HG03575 (cell line): ENCODE data around the gene DIAPH2.

Experiments
- ATAC-seq: cut with Tn5 transposase; IDR thresholded peaks from one replicate; pipeline ENCODE4 v1.9.1; 2021; ENCODE audit not compliant: unreplicated experiment, insufficient number of reproducible peaks, low FRiP score; ENCODE audit errors: extremely low read depth

DIAPH2 gene

DNA sequence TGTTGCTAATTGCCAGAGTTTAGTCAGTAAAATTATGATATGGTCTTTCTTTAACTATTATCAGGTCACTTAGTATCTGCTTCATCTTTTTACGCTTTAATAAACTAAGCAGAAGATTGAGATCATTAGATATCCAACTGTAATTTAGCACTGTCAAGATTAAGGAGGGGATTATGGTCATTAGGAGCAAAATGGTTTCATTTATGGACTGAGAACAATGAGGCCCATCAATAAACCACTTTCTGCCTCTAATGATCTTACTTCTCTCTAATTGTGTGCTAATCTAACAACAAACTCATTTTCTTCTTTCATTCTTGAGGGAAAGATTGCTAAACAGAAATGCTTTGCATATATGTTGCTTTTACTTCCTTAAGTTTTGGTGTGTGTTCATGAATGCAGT lies 539.5 kb downstream of the DIAPH2 start:
- no peak for ATAC-seq

GRCh38 chrX:97229318-97229717 lies 544.7 kb downstream of the DIAPH2 start:
- no peak for ATAC-seq

DNA sequence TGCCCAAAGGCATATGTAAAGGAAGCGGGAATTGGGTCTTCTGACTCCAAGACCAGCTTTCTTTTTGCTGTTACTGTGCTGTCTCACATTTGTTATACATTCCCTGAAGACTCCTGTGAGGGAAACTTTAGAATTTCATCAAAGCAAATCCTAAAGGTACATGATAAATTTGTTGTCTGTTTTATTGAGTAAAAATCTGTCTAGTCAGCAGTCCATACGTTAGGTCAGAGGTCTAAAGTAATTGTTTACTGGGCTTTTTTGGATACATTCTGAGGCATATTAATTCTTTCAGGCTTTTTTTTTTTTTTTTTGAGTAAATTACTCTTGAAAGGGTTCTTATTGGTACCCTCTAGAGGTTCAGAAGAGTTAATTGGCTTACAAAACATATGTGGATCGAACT lies 546.3 kb downstream of the DIAPH2 start:
- no peak for ATAC-seq

- ATAC-seq, result peak; percentile 100
Measured at GRCh38 chrX:97234471-97235081, 549.9 kb downstream of the DIAPH2 start.

GRCh38 chrX:97238632-97239031 lies 554.0 kb downstream of the DIAPH2 start:
- ATAC-seq, result no peak

DNA sequence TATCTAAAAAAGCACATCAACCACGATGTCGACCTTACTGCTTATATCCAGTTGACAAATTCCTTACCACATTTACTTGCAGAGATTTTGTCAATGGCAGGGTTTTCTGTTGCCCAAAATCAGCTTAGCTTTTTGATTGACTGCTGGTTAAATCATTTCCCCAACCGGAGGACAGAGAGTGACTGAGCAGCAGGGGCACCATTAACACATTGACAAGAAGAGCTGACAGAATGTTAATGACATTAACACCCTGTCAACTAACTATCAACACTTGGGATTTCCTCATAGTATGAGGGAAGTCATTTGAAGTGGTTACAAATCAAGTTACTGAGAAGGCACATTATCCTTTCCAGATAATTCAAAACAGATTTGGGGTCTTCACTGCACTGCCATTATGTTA lies 567.5 kb downstream of the DIAPH2 start:
- no peak for ATAC-seq

DNA sequence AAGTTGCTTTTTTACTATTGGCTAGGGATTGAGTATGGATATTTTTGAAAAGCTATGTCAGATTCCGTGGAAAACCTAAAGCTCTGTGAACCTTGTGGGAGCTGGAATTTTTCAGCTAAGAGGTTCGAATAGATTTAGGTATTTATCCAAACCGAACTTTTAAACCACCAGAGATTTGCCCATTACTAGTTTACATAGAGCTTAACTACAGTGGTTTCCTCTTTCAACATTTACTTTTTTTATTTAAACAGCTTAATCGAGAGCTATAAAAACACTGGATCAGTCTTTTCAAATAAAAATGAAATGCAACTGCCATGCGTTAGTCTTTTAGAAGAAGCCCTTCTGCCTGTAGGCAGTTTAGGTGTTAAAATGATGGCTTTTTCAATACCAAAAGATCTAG lies 576.0 kb downstream of the DIAPH2 start:
- no peak for ATAC-seq

- ATAC-seq, result no peak
Measured at GRCh38 chrX:97266406-97267121, 581.9 kb downstream of the DIAPH2 start.

DNA sequence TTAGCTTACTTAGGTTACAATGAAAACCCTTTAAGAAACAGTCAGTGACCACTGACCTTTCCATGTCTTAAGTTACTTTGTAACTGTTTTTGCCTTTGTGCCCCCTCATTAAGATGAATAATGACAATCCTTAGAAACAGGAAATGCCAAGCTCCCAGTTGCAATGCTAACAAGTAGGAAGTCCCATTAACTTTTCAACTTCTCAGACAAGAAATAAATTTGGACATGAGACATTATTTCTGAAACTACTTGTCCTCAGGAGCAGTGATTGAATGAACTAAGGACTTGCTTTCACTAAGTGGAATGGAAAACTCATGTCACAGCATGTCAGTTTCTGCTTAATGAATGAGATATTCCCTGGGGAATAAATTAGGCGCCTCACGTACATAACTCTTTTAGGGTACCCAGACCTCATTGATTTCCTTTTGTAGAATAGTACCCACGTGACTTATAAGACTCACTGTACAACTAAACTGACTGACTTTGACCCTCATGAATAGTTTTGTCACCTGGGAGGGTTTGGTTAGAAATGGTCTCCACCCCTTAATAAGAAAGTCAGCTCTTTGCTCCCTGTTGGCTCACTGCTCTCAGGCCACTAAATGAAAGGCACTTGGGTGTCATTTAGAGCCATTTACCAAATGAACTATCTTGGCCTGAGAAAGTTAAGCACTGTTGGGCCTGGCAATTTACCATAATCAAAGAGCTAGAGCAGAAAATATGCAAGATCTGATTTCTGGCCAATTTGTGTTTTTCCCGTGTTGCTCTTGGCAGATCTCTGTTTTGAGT lies 582.9 kb downstream of the DIAPH2 start:
- ATAC-seq, result no peak

DNA sequence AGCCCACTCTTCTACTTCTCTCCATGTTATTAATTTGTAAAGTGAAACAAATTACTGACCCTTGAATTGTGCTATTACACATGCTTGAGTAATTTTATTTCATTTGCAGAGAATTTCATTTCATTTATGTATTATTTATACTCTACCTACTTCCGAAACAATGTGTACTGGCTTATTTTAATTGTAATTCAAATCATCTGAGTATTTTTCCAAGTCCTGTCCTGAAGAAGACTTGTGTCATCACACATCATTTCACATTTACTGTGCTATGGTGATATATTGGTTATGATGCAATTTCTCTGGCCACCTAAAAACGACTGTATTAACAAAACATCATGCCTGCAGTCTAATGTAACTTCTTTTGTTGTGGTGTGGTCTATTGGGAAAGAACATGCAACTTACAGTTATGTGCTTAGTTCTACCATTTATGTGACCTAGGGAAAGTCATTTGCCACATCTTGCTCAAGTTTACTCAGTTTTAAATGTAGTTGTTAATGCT lies 583.6 kb downstream of the DIAPH2 start:
- ATAC-seq, result no peak

GRCh38 chrX:97284531-97284930 lies 599.9 kb downstream of the DIAPH2 start:
- no peak for ATAC-seq

- no peak for ATAC-seq
Measured at GRCh38 chrX:97290199-97290598, 605.6 kb downstream of the DIAPH2 start.

GRCh38 chrX:97294041-97294440 lies 609.4 kb downstream of the DIAPH2 start:
- ATAC-seq, result no peak

GRCh38 chrX:97295954-97296353 lies 611.3 kb downstream of the DIAPH2 start:
- no peak for ATAC-seq

GRCh38 chrX:97306771-97307470 lies 622.3 kb downstream of the DIAPH2 start:
- no peak for ATAC-seq

GRCh38 chrX:97308171-97308570 lies 623.5 kb downstream of the DIAPH2 start:
- no peak for ATAC-seq

DNA sequence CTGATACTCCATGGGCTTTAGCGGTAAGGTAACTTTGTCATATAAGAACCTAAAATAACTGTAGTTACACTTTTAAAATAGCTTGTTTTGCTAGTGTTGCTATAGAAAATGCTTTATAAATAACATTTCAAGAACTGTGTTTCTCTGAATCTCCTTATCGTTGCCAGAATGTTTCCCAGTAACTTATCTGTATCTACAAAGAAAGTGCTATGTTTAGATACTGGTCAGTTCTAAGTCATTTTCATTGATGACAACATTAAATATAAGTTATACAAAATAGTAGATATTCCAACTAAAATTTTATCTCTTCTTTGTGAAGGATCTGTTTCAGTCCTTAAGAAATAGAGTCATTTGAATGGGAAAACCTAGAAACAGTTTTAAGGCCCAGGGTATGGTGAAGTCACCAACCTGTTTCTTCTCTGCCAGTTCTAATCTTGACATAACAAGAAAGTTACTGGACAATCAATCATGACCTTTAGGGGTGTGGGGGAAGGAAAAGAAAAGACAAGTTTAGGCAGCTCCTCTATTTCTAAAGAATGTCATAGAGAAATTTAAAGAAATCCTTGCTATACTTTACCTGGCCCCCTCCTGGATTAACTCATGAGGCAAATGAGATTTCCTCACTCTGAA lies 625.0 kb downstream of the DIAPH2 start:
- no peak for ATAC-seq

GRCh38 chrX:97310373-97310772 lies 625.7 kb downstream of the DIAPH2 start:
- ATAC-seq, result no peak
